Heart left ventricle (tissue), 16 donors: ENCODE measurements around the gene PCED1B. TPM values are rescaled to one million over a fixed set of nuclear protein-coding genes. Genes with fewer than 3 reads are reported as not detected.

ENCODE experiments used
- ATAC-seq, 4 donors: fragments of 200-7000 bp; cut with Tn5 transposase; one replicate each; pipeline ENCODE4 v1.9.1; 2020 to 2022; ENCODE audit warnings: moderate library complexity in 4 of 4, mild to moderate bottlenecking in 3 of 4, moderate number of reproducible peaks in 1 of 4
- DNase-seq, 5 donors: peaks; one replicate each; pipeline ENCODE4 v3.0.0-alpha.2; 2020
- H3K27ac ChIP-seq, 12 donors: fragments of 200-600 bp; sonication (generic) in 4 of 12; one replicate each; pipeline versions ENCODE4 v1.5.0 to v1.8.0; 2016 to 2022; ENCODE audit warnings: mild to moderate bottlenecking in 2 of 12
- H3K27me3 ChIP-seq, 9 donors: fragments of 200-600 bp; sonication (generic) in 2 of 9; one replicate each; pipeline versions ENCODE4 v1.5.1 to v1.8.0; 2016 to 2022; ENCODE audit warnings: mild to moderate bottlenecking in 3 of 9
- H3K36me3 ChIP-seq, 9 donors: fragments of 200-600 bp; sonication (generic) in 2 of 9; one replicate each; pipeline versions ENCODE4 v1.5.0 to v1.8.0; 2018 to 2022; ENCODE audit warnings: mild to moderate bottlenecking in 2 of 9
- H3K4me1 ChIP-seq, 12 donors: fragments of 200-600 bp; sonication (generic) in 4 of 12; one replicate each; pipeline versions ENCODE4 v1.5.0 to v1.8.0; 2016 to 2022; ENCODE audit warnings: mild to moderate bottlenecking in 3 of 12
- H3K4me3 ChIP-seq, 12 donors: fragments of 200-600 bp; sonication (generic) in 4 of 12; one replicate each; pipeline versions ENCODE4 v1.5.0 to v1.8.0; 2017 to 2022; ENCODE audit warnings: mild to moderate bottlenecking in 9 of 12, moderate library complexity in 4 of 12
- H3K9me3 ChIP-seq, 12 donors: fragments of 200-600 bp; sonication (generic) in 4 of 12; one replicate each; pipeline versions ENCODE4 v1.5.0 to v1.8.0; 2016 to 2022; ENCODE audit warnings: mild to moderate bottlenecking in 1 of 12
- CTCF ChIP-seq, 12 donors: fragments of 200-600 bp; sonication (generic) in 4 of 12; IDR thresholded peaks; one replicate each; pipeline versions ENCODE4 v1.5.0 to v1.8.0; 2018 to 2022; ENCODE audit warnings: antibody characterized with exemption in 12 of 12, mild to moderate bottlenecking in 5 of 12
- POLR2A ChIP-seq, 2 donors: fragments of 450-650 bp; IDR thresholded peaks; one replicate each; pipeline ENCODE4 v1.6.1; 2017; ENCODE audit warnings: antibody characterized with exemption in 2 of 2, mild to moderate bottlenecking in 2 of 2, moderate library complexity in 2 of 2
- WGBS, 4 donors: extraction: QIAGEN DNeasy Blood & Tissue Kit in 2 of 4; methylation state at CpG; one replicate each; pipeline versions ENCODE4 v1.1.5 to v1.1.7; 2013 to 2018; 5-methylcytosine and 5-hydroxymethylcytosine counted together
- intact Hi-C, 10 donors: fragments of 100-400 bp; cut with DNase I; formaldehyde crosslinking; loops; one replicate each; pipeline versions ENCODE4 v1.11.1 to v1.14.2; 2022
- polyA plus RNA-seq, 2 donors: library from polyadenylated mRNA; stranded (reverse); fragments of 200-250 nt; gene quantifications; one replicate each; pipeline ENCODE4 v1.2.3, GENCODE V29; 2013
- total RNA-seq, 9 donors: library from RNA; depleted of rRNA in 2 of 9; stranded (reverse); fragments of >200 nt in 2 of 9; fragmentation: NEBNext Ultra II Directional in 3 of 9; extraction: Animal tissue kit (Norgen Biotek cat#: 25700) in 3 of 9; gene quantifications; one replicate each; pipeline versions ENCODE4 v1.1.0 to v1.2.4, GENCODE V29; 2016 to 2023
- donor health status: ischemic (EF 13 %, LVEDD 7.1; RV severe dilation, severe dysfunction).
- donor health status: healthy with polysubstance abuse.
- donor health status: DM: no; HTN: yes; CAD: no.
- donor health status: DM: no; HTN: no; CAD: no.
- donor health status: ischemic (EF 25% LVEDD 6.9; RV normal size, moderate dysfunction).
- donor health status: ischemic (EF 25% LVEDD 5.7; RV mildly dilated, moderate dysfunction).
- donor health status: healthy.
- donor health status: DM: yes; HTN: yes; CAD: no.
- donor health status: ischemic (EF 35%, LVEDD 5.7; RV mildly dilated, moderate dysfunction).
- donor health status: nonischemic (EF 11% LVEDD 7.7; RV severe dilation, severe dysfunction).
- donor health status: DM: yes; HTN: yes; CAD: no.
- donor health status: PGD.
- donor health status: ischemic (EF 29% LVEDD 5.4; RV normal size, mild dysfunction).
- donor health status: nonischemic (EF 23%, LVEDD 6.1; RV moderate dilation, normal function).

Gene PCED1B
- total and polyA plus RNA-seq, 11 donors: 0.39 to 9.5 (median 0.72) TPM; not detected in 2

- Histone ChIP-seq H3K4me1 (no peaks in the 10 kb centered on the region), H3K27me3 (peaks cover 0 to 9% (median 0%) of the 10 kb centered on the region in 9 donors), H3K36me3 (no peaks in the 10 kb centered on the region), H3K27ac (no peak overlapping the region), H3K4me3 (no peak overlapping the region), H3K9me3 (no peaks in the 10 kb centered on the region)
- no peak for DNase-seq
- intact Hi-C loops: no loop called here
- WGBS, 4 donors: 86 to 92% (median 89%) methylated on average over 4 of the region's 4 CpGs
- TF ChIP-seq CTCF (IDR thresholded peaks at IDR 0.05) (no peak), POLR2A (IDR thresholded peaks at IDR 0.05) (no peak)
- ATAC-seq: no peak
These were observed 188.2 kb downstream of the PCED1B start for GRCh38 chr12:47267571-47267970.

GRCh38 chr12:47268501-47269454 lies 189.4 kb downstream of the PCED1B start:
- ATAC-seq (no peak), DNase-seq (no peak)
- TF ChIP-seq CTCF (IDR thresholded peaks at IDR 0.05): no peak
- no peak for TF ChIP-seq POLR2A (IDR thresholded peaks at IDR 0.05)
- Histone ChIP-seq H3K36me3 (no peaks in the 10 kb centered on the region), H3K27ac (no peak overlapping the region), H3K4me1 (no peaks in the 10 kb centered on the region), H3K9me3 (no peaks in the 10 kb centered on the region), H3K27me3 (peaks cover 0 to 9% (median 0%) of the 10 kb centered on the region in 9 donors), H3K4me3 (no peak overlapping the region)
- intact Hi-C loops: no loop called here
- WGBS, 4 donors: 87 to 89% (median 87%) methylated on average over 13 of the region's 13 CpGs

- DNase-seq (no peak), ATAC-seq (no peak)
- Histone ChIP-seq H3K4me3 (no peak overlapping the region), H3K36me3 (no peaks in the 10 kb centered on the region), H3K27ac (no peak overlapping the region), H3K9me3 (no peaks in the 10 kb centered on the region), H3K27me3 (peaks cover 0 to 9% (median 0%) of the 10 kb centered on the region in 9 donors), H3K4me1 (peaks cover 0 to 3% (median 0%) of the 10 kb centered on the region in 12 donors)
- 88 to 94% (median 89%) methylated on average over 1 of the region's 1 CpG for WGBS, 4 donors
- TF ChIP-seq POLR2A (IDR thresholded peaks at IDR 0.05) (no peak), CTCF (IDR thresholded peaks at IDR 0.05) (no peak)
- intact Hi-C loops: no loop called here
These were observed 190.5 kb downstream of the PCED1B start for GRCh38 chr12:47269916-47270315.

- H3K36me3 ChIP-seq: no peaks in the 10 kb centered on the region
- 82 to 89% (median 86%) methylated on average over 4 of the region's 4 CpGs for WGBS, 4 donors
- no peak for TF ChIP-seq POLR2A (IDR thresholded peaks at IDR 0.05)
- TF ChIP-seq CTCF (IDR thresholded peaks at IDR 0.05): no peak
- H3K27me3 ChIP-seq: peaks cover 0 to 9% (median 0%) of the 10 kb centered on the region in 9 donors
- H3K4me1 ChIP-seq: peaks cover 0 to 3% (median 0%) of the 10 kb centered on the region in 12 donors
- ATAC-seq: no peak
- H3K4me3 ChIP-seq: no peak overlapping the region
- no peak overlapping the region for H3K27ac ChIP-seq
- intact Hi-C loops: no loop called here
- no peak for DNase-seq
- H3K9me3 ChIP-seq: no peaks in the 10 kb centered on the region
These were observed 191.6 kb downstream of the PCED1B start for GRCh38 chr12:47270782-47271664.
